RPMI8226 (cell line): ENCODE results near the gene PPP4R1.
A peak's percentile ranks its signal among the peaks of the same experiment; 100 is the strongest.

ENCODE experiments used
- DNase-seq: peaks from one replicate; pipeline ENCODE4 v3.0.0-alpha.2; 2015

The PPP4R1 gene

DNA sequence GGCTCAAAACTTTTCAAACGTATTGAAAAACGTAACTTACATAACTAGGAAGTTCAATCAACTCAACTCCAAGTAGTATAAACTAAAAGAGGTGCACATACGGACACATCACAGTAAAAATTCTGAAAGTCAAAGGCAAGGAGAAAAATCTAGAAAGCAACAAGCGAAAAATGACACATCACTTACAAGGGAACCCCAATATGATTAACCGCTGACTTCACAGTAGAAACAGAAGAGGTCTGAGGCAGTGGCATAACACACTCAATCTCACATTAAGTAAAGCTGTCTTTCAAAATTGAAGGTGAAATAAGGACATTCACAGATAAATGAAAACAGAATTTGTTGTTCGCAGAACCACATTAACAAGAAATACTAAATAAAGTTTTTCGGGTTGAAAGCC is 32.7 kb downstream of the PPP4R1 start:
- DNase-seq = no peak

DNA sequence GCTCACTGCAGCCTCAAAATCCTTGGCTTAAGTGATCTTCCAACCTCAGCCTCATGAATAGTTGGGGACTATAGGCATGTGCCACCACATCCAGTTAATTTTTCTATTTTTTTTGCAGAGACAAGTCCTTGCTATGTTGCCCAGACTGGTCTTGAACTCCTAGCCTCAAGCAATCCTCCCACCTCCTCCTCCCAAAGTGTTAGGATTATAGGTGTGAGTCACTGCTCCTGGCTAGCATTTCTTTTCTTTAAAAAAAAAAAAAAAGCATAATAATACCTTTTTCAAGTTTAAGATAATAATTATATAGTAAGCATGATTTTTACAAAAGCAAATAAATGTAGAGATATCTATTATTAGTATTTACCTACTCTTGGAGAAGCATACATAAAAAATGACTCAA is 36.1 kb downstream of the PPP4R1 start:
- no peak for DNase-seq

DNA sequence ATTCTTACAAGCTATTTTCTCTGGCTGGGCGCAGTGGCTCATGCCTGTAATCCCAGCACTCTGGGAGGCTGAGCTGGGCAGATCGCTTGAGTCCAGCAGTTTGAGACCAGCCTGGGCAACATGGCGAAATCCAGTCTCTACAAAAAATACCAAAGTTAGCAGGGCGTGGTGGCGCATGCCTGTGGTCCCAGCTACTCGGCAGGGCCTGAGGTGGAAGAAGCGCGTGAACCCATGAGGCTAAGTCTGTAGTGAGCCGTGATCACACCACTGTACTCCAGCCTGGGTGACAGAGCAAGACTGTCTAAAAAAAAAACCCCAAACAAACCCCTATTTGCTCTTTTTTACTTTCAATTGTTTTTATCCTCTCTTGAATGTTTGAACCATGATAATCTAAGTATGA is 37.0 kb downstream of the PPP4R1 start:
- DNase-seq = no peak

DNA sequence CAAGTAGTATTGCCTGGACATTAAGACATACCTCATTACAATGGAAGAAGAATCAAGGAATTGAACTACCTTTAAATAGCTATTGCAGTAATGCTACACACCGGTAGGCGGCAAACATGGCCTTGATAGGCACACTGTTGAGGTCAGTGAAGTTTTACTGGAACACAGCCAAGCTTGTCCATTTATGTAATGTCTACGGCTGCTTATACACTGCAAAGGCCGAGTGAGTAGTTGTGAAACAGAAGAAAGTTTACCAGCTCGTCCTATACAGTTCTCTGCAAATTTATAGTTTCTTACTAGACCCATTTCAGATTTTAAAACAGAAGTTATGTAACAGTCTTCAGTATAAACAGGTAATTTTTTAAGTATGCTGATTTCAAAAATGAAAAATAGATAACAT is 38.8 kb downstream of the PPP4R1 start:
- DNase-seq = peak; percentile 81

DNA sequence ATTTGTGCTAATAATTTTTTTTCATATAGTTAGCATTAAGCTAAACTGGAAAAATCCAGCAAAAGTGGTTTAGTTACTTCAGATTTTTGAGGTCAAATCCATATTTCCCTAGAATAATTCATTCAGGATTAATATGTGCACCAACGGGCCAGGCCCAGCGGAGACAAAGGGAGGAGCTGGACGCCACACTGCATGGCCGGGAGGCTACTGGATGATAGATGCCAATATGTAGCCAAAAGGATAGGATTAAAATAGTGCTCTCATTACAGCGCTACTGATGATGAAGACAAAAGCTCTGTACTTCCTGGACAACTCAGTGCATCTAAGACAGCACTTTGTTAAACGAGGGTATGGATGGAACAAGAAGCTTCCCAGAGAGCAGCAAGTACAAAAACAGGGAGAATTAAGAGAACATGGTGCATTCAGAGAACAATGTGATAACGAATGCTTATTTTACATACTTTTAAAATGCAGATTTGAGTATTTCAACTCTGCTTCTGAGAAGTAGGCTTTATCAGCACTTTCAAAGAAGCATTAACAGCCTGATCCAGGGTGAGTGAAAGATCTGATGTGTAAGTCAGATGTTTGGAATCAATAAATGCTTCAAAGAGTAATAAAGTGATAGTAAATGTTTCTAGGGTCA is 39.8 kb downstream of the PPP4R1 start:
- no peak for DNase-seq

DNA sequence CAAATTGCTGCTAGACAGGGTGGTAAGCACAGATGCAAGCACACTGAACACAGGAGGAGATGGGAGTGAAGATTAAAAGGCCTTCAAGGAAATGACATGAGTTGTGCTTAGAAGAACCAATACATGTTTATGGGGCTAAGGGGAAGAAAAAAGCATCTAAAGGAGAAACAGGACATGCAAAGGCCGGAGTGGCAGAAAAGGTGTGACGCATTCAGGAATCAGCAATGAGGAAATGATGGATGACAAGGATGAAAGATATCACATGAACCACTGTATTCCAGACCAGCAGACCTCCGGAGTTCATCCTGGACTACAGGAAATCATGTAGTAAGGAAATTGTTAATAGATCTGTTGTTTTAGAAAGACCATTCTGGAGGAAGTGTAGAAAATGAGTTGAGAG is 42.8 kb downstream of the PPP4R1 start:
- DNase-seq = no peak

DNA sequence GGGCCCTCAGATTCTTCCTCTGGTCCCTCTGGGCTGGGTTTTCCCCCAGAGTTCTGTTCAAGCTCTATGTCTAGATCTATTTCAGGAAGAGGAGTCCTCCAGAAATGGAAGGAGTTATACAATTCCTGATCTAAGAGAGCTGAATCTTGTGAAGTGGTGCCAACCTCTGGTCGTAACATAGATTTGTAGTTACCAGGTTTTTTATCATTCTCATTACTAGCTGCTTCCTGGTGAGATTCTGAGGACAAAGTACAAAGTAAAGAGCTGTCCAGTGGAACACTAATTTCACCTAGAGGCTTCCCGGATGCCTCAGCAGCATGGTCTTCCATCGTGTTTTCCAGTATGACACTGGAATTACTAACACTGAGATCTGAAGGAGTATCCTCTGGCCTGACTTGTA is 44.1 kb downstream of the PPP4R1 start:
- DNase-seq = no peak

DNA sequence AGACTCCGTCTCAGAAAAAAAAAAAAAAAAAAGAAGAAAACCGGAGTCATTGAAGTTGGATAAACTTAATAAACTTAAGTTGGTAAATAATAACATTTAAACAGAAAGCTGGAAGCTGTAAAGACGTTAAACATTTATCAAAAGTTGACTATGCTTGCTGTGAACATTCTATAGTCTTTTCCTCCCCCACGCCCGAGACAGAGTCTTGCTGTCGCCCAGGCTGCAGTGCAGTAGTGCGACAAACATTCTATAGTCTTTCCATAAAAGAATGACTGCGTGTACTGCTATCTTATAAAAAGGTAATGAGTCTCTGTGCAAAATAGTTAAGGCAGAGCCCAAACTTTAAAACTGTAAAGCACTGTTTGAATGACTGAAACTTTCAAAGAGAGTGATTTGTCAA is 45.2 kb downstream of the PPP4R1 start:
- no peak for DNase-seq

DNA sequence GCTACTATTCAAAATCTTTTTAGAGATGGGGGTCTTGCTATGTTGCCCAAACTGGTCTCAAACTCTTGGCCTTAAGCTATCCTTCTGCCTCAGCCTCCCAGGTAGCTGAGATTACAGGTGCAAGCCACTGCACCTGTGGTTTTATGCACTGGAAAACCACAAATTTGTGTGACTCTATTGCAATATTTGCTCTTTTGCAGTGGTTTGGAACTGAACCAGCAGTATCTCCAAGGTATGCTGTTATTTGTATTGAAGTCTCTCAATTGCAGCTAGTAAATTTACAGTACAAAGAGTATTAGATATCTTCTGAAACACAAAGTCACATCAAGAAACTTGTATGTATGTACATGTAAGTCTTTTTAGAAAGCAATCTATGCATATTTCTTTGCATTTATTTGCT is 46.2 kb downstream of the PPP4R1 start:
- DNase-seq = no peak

DNA sequence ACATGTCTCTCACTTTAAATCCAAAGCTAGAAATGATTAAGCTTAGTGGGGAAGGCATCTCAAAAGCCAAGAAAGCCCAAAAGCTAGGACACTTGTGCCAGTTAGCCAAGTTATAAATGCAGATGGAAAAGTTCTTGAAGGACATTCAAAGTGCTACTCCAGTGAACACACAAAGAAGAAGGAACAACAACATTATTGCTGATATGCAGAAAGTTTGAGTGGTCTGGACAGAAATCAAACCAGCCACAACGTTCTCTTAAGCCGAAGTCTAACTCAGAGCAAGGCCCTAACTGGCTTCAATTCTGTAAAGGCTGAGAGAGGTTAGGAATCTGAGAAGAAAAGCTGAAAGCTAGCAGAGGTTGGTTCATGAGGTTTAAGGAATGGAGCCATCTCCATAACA is 49.0 kb downstream of the PPP4R1 start:
- no peak for DNase-seq

DNA sequence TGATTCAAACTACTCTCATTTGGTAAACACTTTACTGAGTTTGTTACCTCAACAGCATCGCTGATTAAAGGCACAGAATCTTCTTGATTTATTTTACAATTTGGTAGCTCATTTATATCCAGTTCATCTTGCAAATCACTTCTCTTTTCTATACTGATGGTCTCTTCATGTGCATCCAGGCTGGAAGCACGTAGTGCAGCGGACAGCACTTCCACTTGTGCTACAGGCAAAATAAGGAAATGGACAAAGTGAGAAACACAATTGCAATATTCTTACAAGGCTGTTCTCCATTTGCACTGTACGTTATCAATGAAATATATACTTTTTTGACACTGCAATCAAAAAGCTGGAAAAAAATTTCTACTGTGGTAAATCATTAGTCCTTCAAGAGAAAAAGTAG is 51.0 kb downstream of the PPP4R1 start:
- no peak for DNase-seq

DNA sequence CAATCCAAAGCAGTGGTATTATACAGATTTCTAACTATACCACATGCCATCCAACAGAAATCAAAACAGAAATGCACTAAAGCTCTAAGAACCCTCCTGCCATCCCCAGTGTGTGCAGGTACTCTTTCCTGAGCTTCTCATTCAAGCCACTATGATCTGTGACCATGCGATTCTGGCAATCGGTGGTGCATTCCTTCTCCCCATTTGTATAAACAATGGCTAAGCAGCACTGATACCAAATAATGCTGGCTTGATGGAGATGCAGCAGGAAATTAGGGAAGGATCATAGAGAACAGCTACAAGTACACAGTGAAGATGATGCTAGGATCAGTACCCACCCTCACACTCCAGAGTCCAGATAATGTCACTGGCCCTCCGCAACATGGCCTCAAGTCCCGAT is 51.8 kb downstream of the PPP4R1 start:
- no peak for DNase-seq

DNA sequence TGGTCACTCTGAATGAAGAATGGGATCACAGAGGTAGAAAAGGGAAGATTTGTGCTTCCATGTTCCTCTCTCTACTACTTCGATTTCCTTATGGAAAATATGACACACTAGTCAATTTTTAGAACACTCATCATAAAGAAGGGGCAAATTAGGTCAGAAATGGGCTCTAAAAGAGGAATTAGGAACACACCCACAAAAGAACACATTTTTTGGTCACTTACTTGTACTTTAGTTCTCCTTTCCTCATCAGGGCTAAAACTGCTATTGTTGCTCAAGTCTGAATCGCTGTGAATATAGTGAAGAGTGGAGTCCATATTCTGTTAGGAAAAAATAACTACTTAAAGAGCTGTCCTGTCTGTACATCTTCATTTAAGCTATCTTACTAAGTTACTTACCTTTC is 52.6 kb downstream of the PPP4R1 start:
- no peak for DNase-seq

DNA sequence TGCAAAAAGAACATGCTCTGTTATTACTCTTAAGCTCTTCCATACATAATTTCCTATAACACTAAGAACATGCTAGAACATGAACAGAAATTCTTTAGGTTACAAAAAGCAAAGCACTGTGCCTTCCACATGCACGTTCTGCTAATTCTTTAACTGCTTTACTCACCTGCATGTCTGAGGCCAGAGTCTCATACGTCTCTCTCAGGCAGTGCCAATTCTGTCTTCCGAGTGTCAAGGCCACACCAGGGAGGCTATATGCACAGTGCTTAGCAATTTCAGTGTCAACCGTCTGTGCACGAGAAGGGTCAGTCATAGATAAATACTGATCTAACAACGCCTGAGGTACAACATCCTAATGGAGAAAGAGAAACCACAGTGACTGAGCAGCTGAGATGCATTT is 55.1 kb downstream of the PPP4R1 start:
- DNase-seq = no peak

DNA sequence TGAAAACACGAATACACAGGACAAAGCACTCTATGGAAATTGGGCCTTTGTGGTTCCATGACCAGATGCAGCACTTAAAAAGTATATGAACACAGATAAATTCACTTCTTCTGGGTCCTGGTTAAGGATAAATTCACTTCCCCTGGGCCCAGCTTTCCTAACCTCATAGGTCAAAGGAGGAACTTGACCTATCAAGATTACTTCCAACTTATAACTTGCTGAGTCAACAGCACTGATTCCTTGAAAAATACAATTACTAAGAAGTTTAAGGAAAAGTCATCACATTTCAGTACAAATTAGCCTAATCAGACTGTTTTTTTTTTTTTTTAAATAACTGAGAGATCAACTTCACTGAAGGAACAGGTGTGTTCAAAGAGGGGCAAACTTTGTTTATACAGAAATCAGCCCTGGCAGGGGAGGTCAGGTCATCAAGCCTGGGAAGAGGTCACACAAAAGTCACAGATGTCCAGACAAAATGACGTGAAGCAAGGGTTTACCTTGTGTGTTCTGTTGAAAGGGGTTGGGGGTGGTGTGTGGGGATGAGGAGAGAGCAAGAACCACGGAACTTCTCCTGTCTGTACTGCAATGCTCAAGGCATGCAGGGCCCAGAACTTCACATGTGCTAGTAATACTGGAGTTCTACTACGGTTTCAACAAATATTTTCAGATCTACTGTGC is 55.8 kb downstream of the PPP4R1 start:
- DNase-seq = no peak

DNA sequence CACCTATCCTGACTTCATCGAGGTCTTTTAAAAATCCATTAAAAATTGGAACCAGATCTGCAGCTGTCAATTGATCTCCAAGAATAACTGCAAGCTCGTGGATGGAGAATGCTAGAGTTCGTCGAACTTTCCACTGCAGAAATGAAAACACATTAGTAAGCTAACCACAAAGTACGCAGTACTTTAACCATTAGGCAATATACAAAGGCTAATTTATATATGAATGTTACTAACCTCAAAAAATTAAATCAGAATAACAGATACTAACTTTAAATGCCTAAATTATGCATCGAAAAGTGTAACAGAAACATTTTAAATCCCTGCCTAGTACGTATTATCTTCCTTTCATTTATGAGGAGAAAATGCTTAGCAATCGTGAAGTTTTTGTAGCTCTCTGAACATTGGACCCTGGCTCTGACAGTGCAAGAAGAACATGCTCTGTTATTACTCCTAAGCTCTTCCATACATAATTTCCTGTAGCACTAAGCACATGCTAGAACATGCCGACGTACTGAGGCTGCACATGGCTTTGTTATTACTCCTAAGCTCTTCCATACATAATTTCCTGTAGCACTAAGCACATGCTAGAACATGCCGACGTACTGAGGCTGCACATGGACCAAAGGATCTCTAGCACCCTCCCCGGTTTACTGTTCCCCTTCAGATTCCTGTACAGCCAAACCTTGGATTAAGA is 57.0 kb downstream of the PPP4R1 start:
- DNase-seq = no peak

DNA sequence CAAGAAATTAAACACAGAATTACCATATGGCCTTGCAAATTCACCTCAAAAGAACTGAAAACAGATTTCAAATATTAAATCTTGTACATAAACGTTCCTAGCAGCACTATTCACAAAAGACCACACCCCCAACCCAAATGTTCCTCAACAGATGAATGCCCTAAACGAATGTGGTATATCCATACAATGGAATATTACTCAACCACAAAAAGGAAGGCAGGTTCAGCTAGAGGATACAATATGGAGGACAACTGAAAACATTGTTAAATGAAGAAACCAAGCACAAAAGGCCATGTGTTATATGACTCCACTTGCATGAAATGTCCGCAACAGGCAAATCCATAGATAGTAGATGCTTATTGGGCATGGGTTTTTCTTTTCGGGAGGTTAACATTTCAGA is 61.7 kb downstream of the PPP4R1 start:
- DNase-seq = no peak

DNA sequence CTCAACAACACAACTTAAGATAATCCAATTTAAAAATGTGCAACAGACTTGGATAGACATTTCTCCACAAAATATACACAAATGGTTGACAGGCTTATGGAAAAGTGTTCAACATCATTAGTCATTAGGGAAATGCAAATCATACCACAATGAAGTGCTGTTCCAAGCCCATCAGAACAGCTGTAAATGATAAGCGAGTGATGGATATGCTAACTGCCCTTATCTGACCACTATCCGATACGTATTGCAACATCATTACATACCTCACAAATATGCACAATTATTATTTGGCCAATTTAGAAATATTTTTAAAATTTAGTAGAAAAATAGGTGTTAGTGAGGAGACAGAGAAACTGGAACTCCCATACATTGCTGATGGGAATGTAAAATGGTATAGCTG is 62.2 kb downstream of the PPP4R1 start:
- no peak for DNase-seq

DNA sequence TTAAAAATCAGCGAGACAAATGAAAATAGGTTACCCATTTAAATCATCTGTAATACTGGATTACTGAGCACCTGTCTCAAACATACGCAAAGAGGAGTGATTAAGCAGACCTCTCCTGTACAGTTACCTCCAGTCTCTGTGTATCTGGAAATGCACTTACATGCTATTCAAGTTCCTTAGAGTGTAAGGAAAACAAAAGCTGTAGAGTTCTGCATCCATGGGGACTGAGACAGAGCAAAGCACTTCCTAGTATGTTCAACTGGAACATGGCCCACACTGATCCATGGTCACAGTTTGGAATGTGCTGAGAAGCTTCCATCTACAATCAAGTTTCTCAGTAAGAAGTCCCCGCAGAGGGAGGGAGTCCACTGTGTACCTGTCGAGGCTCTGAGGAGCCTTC is 63.9 kb downstream of the PPP4R1 start:
- no peak for DNase-seq

DNA sequence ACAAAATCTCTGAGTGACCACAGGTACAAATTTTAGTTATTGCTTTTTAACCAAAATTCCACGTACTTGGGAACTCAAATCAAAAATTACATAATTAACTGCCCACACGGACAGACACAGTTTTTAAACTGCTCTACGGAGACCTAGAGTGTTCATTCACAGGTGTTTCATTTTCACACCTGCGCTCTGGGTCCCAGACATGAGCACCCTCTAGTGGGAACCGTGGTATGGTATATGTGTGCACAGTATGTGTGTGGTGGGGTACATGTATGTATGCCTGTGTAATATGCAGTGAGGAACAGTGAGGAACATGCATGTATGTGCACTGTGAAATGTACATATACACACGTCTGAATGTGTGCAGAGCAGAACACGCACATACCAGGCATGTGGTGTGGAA is 65.0 kb downstream of the PPP4R1 start:
- DNase-seq = no peak

DNA sequence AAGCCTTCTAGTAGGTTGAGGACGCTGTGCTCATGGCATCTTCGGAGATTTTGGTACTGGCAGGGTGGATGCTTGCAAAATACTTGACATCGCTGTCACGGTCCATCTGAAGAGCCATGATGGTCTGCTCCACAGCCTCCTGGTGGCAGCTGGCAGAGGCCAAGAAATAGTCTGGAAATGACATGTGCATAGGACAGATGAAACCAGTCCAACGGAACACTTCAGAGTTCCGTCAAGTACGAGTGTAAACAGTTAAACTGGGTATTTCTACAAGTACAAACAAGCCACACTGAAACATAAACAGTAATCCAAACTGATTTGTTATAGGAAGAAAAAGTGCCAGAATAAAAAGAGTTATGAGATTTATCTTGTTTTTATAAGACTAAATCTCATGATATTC is 66.6 kb downstream of the PPP4R1 start:
- no peak for DNase-seq

DNA sequence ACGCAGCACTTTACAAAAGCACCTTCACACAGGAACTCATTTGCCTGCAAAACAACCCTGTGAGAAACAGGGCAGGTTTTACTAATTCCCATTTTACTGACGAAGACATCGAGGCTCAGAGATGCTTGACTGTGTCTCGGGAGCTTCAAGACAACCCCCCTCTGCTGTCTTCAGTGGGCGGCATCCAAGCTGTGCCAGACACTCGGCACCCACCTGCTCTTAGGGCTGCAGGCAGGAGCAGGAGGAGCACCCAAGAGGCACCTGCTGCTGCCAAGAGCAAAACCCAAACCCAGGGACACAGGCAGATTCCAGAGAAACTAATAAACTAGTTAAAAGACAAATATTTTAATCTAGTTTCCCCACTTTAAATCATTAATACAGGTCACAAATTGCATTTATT is 67.9 kb downstream of the PPP4R1 start:
- no peak for DNase-seq

DNA sequence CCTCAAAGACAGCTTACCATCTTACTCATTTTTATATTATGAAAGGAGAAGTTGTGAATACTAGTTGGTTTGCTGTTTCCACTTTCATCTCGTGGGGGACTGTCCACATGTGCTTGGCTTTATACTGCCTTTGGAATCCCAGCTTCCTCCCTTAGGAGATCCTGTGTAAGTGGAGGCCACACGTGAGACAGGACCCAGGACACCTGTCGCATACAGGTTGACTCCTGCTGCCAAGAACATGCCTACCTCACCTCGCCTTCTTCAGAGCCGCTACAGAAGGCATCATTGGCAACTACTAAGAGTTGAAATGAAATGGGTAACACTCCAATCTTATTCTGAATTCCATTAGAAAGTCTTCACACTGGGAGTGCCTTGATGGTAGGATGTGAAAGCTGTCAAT is 69.3 kb downstream of the PPP4R1 start:
- DNase-seq = no peak

DNA sequence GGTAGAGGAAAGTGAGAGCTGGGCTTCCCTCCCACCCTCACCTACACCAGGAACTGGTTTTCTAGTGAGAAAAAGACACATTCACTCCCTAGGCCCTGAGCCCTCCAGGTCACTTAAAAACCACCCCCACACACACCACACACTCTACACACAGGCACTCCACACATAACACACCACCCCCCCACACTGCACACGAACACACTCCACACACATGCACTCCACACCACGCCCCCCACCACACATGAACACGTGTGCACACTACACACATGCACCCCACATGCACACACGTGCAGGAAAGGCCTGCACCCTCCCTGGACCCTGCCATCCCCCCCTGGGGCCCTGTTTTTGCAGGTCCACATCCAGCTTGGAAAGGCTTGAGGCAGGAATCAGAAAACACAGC is 71.4 kb downstream of the PPP4R1 start:
- no peak for DNase-seq

DNA sequence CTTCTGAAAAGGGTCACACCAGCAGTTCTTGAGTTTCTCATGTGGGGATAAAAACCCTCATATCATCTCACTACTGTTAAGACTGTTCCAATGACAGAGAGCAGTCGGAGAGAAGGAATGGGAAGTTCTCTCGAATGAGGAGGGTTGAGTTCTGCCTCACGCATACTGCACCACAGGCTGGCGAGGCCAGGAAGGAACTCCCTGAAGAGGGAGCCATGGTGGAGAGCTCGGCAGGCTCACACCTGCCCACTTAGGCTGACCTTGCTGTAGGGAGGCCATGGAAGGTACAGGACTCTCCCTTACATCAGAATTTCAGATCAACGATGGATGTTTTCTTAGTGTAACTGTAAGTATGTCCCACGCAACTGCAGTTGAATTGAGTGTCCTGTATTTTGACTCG is 74.4 kb downstream of the PPP4R1 start:
- DNase-seq = no peak
